Heart left ventricle (tissue), 13 donors: ENCODE results near the gene KRT6A.

Source experiments
- POLR2A ChIP-seq, 2 donors: fragments of 450-650 bp; IDR thresholded peaks; one replicate each; pipeline ENCODE4 v1.6.1; 2017; ENCODE audit warnings: antibody characterized with exemption in 2 of 2, mild to moderate bottlenecking in 2 of 2, moderate library complexity in 2 of 2
- TF ChIP-seq, protein P1 (sequence below), 12 donors: fragments of 200-600 bp; sonication (generic) in 4 of 12; IDR thresholded peaks; one replicate each; pipeline versions ENCODE4 v1.5.0 to v1.8.0; 2018 to 2022; ENCODE audit warnings: antibody characterized with exemption in 12 of 12, mild to moderate bottlenecking in 5 of 12
- donor health status: ischemic (EF 13 %, LVEDD 7.1; RV severe dilation, severe dysfunction).
- donor health status: DM: no; HTN: yes; CAD: no.
- donor health status: DM: no; HTN: no; CAD: no.
- donor health status: ischemic (EF 25% LVEDD 6.9; RV normal size, moderate dysfunction).
- donor health status: ischemic (EF 25% LVEDD 5.7; RV mildly dilated, moderate dysfunction).
- donor health status: ischemic (EF 35%, LVEDD 5.7; RV mildly dilated, moderate dysfunction).
- donor health status: nonischemic (EF 11% LVEDD 7.7; RV severe dilation, severe dysfunction).
- donor health status: DM: yes; HTN: yes; CAD: no.
- donor health status: PGD.
- donor health status: ischemic (EF 29% LVEDD 5.4; RV normal size, mild dysfunction).
- donor health status: nonischemic (EF 23%, LVEDD 6.1; RV moderate dilation, normal function).

DNA sequence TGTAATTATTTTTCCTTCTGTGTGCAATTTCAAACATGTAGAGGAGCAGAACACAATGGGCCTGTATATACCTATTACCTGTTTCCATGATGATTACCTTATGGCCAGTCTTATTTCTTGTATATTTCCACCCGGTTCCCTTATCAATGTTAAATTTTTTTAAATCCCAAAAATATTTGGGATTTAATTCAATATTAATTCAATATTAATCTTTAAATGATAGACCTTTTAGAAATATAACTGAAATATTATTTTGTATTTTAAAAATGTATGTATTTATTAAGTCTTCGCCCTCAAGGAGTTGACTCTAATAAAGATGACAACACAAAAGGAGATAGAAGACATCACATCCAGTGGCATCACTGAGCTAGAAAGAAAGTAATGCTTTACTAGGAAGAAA, 18.8 kb downstream of the KRT6A start:
- TF ChIP-seq, protein P1, sequence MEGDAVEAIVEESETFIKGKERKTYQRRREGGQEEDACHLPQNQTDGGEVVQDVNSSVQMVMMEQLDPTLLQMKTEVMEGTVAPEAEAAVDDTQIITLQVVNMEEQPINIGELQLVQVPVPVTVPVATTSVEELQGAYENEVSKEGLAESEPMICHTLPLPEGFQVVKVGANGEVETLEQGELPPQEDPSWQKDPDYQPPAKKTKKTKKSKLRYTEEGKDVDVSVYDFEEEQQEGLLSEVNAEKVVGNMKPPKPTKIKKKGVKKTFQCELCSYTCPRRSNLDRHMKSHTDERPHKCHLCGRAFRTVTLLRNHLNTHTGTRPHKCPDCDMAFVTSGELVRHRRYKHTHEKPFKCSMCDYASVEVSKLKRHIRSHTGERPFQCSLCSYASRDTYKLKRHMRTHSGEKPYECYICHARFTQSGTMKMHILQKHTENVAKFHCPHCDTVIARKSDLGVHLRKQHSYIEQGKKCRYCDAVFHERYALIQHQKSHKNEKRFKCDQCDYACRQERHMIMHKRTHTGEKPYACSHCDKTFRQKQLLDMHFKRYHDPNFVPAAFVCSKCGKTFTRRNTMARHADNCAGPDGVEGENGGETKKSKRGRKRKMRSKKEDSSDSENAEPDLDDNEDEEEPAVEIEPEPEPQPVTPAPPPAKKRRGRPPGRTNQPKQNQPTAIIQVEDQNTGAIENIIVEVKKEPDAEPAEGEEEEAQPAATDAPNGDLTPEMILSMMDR (IDR thresholded peaks at IDR 0.05) = no peak
- no peak for TF ChIP-seq POLR2A (IDR thresholded peaks at IDR 0.05)
